Activated CD4-positive, alpha-beta T cell treated with anti-CD3 and anti-CD28 coated beads, Interleukin-10, Interleukin-2, amounts not matched to agents 100 ng/mL and 50 ng/mL, durations not matched to agents 16 hours and 8 hours (primary cell): ENCODE results near the gene UNC13C.

ENCODE experiments used
- DNase-seq: peaks from one replicate; pipeline ENCODE4 v3.0.0-alpha.2; 2020

UNC13C gene

GRCh38 chr15:54575586-54575985 is 597.3 kb downstream of the UNC13C start:
- no peak for DNase-seq

- no peak for DNase-seq
Measured at GRCh38 chr15:54576298-54576935, 598.2 kb downstream of the UNC13C start.

GRCh38 chr15:54577476-54578250 is 599.4 kb downstream of the UNC13C start:
- DNase-seq, result no peak

GRCh38 chr15:54579855-54580254 is 601.6 kb downstream of the UNC13C start:
- no peak for DNase-seq

- DNase-seq, result no peak
Measured at GRCh38 chr15:54580643-54581042, 602.4 kb downstream of the UNC13C start.

- no peak for DNase-seq
Measured at GRCh38 chr15:54582863-54583643, 604.8 kb downstream of the UNC13C start.

GRCh38 chr15:54585063-54585462 is 606.8 kb downstream of the UNC13C start:
- no peak for DNase-seq

GRCh38 chr15:54594115-54594514 is 615.9 kb downstream of the UNC13C start:
- peak; percentile 2 for DNase-seq

GRCh38 chr15:54599386-54599785 is 621.1 kb downstream of the UNC13C start:
- DNase-seq, result no peak

GRCh38 chr15:54605043-54605442 is 626.8 kb downstream of the UNC13C start:
- DNase-seq, result no peak

- no peak for DNase-seq
Measured at GRCh38 chr15:54605556-54605955, 627.3 kb downstream of the UNC13C start.

GRCh38 chr15:54608876-54609835 is 630.9 kb downstream of the UNC13C start:
- DNase-seq, result no peak

GRCh38 chr15:54618120-54618519 is 639.9 kb downstream of the UNC13C start:
- DNase-seq, result no peak

- DNase-seq, result no peak
Measured at GRCh38 chr15:54619180-54619579, 640.9 kb downstream of the UNC13C start.

- DNase-seq, result no peak
Measured at GRCh38 chr15:54620916-54621315, 642.7 kb downstream of the UNC13C start.

- no peak for DNase-seq
Measured at GRCh38 chr15:54636147-54636546, 657.9 kb downstream of the UNC13C start.

GRCh38 chr15:54638666-54639065 is 660.4 kb downstream of the UNC13C start:
- no peak for DNase-seq

- no peak for DNase-seq
Measured at GRCh38 chr15:54640873-54641272, 662.6 kb downstream of the UNC13C start.

- DNase-seq, result no peak
Measured at GRCh38 chr15:54644796-54645195, 666.6 kb downstream of the UNC13C start.

GRCh38 chr15:54659646-54660045 is 681.4 kb downstream of the UNC13C start:
- DNase-seq, result no peak

- no peak for DNase-seq
Measured at GRCh38 chr15:54660356-54660755, 682.1 kb downstream of the UNC13C start.

- DNase-seq, result no peak
Measured at GRCh38 chr15:54675241-54675640, 697.0 kb downstream of the UNC13C start.

- DNase-seq, result no peak
Measured at GRCh38 chr15:54681584-54681983, 703.3 kb downstream of the UNC13C start.
